HCT116 (cell line): ENCODE measurements around the gene TNS3.

Experiments
- CBX3 ChIP-seq: IDR thresholded peaks from 2 replicates; pipeline ENCODE4 v1.6.1; 2012; ENCODE audit warnings: low read depth
- EGR1 ChIP-seq: IDR thresholded peaks from 2 replicates; pipeline ENCODE4 v1.6.1; 2012; ENCODE audit warnings: low read depth
- EZH2 ChIP-seq: fragments of 200-600 bp; sonication (generic); IDR thresholded peaks from 2 replicates; pipeline ENCODE4 v1.6.1; 2017; ENCODE audit warnings: antibody characterized with exemption, mixed run types
- EZH2phosphoT487 ChIP-seq: fragments of 200-600 bp; IDR thresholded peaks from 2 replicates; pipeline ENCODE4 v1.6.1; 2018; ENCODE audit warnings: antibody characterized with exemption, borderline replicate concordance
- POLR2A ChIP-seq: IDR thresholded peaks from 2 replicates; pipeline ENCODE4 v1.7.0; 2011; ENCODE audit warnings: borderline replicate concordance; ENCODE audit not compliant: insufficient read depth, insufficient read length; ENCODE audit errors: extremely low read depth
- POLR2AphosphoS5 ChIP-seq: IDR thresholded peaks from 2 replicates; pipeline ENCODE4 v1.6.1; 2011; ENCODE audit warnings: mild to moderate bottlenecking, low read depth, low read length, moderate library complexity
- REST ChIP-seq: IDR thresholded peaks from 2 replicates; pipeline ENCODE4 v1.6.1; 2012; ENCODE audit warnings: low read depth
- SIN3A ChIP-seq: IDR thresholded peaks from 2 replicates; pipeline ENCODE4 v1.6.1; 2012; ENCODE audit warnings: low read depth
- ZBTB33 ChIP-seq: IDR thresholded peaks from 2 replicates; pipeline ENCODE4 v1.6.1; 2011; ENCODE audit warnings: mild to moderate bottlenecking, low read length, moderate library complexity; ENCODE audit not compliant: insufficient replicate concordance; ENCODE audit errors: extremely low read depth
- ZNF274 ChIP-seq: fragments of 200-500 bp; sonication (Bioruptor generic); IDR thresholded peaks from 2 replicates; pipeline ENCODE4 v1.6.1; 2014; ENCODE audit warnings: mild to moderate bottlenecking, low read depth, low read length, inconsistent platforms
- TF ChIP-seq, protein P1 (sequence below): IDR thresholded peaks from 2 replicates; pipeline ENCODE4 v1.6.1; 2012
- TF ChIP-seq, protein P2 (sequence below), 3 experiments: fragments of 200-600 bp in 1 of 3; sonication (generic) in 1 of 3; IDR thresholded peaks in 2 of 3; conservative IDR thresholded peaks in 1 of 3; 2 replicates each; pipeline ENCODE4 v1.5.1; 2012 to 2017; ENCODE audit warnings: low read depth in 2 of 3, low read length in 2 of 3, antibody characterized with exemption in 1 of 3, borderline replicate concordance in 1 of 3, control low read depth in 1 of 3, mild to moderate bottlenecking in 1 of 3, mixed read lengths in 1 of 3, mixed run types in 1 of 3, moderate library complexity in 1 of 3; ENCODE audit not compliant: insufficient read depth in 1 of 3

DNA sequence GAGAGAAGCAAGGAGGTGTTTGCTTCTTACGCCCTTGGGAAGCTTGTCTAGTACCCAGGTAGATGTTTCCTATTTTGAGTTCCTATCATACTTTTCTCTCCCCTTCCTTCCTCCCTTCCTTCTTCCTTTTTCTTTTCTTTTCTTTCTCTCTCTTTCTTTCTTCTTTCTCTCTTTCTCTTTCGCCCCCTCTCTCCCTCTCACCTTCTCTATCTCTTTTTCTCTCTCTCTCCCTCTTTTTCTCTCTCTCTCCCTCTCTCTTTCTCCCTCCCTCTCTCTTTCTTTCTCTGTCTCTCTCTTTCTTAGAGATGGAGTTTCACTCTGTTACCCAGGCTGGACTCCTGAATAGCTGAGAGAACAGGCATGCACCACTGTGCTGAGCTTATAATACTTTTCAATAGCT is 322.2 kb downstream of the TNS3 start:
- no peak for TF ChIP-seq EZH2phosphoT487
- TF ChIP-seq POLR2AphosphoS5, result no peak
- TF ChIP-seq, protein P1, sequence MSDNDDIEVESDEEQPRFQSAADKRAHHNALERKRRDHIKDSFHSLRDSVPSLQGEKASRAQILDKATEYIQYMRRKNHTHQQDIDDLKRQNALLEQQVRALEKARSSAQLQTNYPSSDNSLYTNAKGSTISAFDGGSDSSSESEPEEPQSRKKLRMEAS, result no peak
- no peak for TF ChIP-seq SIN3A
- TF ChIP-seq, protein P2, sequence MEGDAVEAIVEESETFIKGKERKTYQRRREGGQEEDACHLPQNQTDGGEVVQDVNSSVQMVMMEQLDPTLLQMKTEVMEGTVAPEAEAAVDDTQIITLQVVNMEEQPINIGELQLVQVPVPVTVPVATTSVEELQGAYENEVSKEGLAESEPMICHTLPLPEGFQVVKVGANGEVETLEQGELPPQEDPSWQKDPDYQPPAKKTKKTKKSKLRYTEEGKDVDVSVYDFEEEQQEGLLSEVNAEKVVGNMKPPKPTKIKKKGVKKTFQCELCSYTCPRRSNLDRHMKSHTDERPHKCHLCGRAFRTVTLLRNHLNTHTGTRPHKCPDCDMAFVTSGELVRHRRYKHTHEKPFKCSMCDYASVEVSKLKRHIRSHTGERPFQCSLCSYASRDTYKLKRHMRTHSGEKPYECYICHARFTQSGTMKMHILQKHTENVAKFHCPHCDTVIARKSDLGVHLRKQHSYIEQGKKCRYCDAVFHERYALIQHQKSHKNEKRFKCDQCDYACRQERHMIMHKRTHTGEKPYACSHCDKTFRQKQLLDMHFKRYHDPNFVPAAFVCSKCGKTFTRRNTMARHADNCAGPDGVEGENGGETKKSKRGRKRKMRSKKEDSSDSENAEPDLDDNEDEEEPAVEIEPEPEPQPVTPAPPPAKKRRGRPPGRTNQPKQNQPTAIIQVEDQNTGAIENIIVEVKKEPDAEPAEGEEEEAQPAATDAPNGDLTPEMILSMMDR (IDR thresholded peaks at IDR 0.05 in 2 of 3, conservative IDR thresholded peaks at IDR 0.05 in 1 of 3; ENCODE audit: borderline replicate concordance in 1 of 3, insufficient read depth in 1 of 3, low read depth in 2 of 3, low read length in 2 of 3), result no peak
- TF ChIP-seq POLR2A, result no peak
- no peak for TF ChIP-seq EZH2
- TF ChIP-seq CBX3, result no peak
- TF ChIP-seq ZBTB33, result no peak
- TF ChIP-seq REST, result no peak
- no peak for TF ChIP-seq ZNF274
- TF ChIP-seq EGR1, result no peak
